T47D (cell line): Measurements from ENCODE around the gene KCNF1.

Experiments used
- DNase-seq, 2 experiments: peaks; one replicate each; pipeline versions ENCODE4 v3.0.0 to v3.0.0-alpha.2; 2011 to 2012; ENCODE audit warnings: low read depth in 1 of 2, low spot score in 1 of 2
- JUND ChIP-seq: IDR thresholded peaks from 2 replicates; pipeline ENCODE4 v1.6.1; 2012; ENCODE audit warnings: low read depth
- in situ Hi-C: cut with HindIII; loops from 2 replicates; pipeline ENCODE4 v1.10.0; 2016; ENCODE audit warnings: low sequenced_read_pairs, low pct_unique_long_range_greater_than_20kb

KCNF1 gene, protein sequence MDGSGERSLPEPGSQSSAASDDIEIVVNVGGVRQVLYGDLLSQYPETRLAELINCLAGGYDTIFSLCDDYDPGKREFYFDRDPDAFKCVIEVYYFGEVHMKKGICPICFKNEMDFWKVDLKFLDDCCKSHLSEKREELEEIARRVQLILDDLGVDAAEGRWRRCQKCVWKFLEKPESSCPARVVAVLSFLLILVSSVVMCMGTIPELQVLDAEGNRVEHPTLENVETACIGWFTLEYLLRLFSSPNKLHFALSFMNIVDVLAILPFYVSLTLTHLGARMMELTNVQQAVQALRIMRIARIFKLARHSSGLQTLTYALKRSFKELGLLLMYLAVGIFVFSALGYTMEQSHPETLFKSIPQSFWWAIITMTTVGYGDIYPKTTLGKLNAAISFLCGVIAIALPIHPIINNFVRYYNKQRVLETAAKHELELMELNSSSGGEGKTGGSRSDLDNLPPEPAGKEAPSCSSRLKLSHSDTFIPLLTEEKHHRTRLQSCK

DNA sequence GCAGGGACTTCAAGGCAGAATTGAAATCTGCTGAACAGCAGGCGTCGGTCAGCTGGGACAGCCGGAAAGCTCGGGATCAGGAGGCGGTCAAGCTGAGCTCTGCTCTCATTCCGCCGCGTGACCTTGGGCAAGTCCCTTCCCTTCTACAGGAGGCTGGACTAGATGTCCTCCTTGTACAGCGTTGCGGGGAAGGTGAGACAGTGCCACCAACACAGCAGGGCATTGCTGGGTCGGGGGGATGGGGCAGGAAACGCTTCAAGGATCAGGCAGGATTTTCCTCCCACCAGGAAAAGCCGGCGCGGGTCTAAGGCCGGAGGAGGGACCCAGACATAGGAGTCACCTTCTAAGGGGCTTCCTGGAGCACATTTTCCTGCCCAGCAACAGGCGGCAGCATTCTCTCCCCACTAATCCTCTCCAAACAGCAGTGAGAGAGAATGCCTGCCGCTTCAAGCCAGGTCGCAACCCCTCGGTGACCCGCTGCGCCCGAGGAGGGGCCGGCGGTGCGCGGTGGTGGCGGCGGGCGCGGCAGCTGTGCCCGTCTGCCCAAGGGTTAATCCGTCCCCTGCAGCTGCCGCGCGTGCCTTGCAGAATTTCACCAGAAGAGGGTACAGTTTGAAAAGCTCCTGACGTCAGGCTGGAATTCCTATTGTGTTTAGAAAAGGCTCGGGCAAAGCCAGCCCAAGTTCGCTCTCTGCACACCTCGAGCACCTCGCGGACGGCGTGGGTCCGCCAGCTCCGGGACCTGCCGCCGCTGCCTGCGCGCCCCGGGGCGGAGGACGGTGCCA, at the start of gene KCNF1:
Gene KCNF1, plus strand, starts transcription at position 644 of the 785 bp plus-strand sequence. CDS start 493 bp downstream, outside the sequence.
- in situ Hi-C loops = no loop called here
- no peak for TF ChIP-seq JUND

DNA sequence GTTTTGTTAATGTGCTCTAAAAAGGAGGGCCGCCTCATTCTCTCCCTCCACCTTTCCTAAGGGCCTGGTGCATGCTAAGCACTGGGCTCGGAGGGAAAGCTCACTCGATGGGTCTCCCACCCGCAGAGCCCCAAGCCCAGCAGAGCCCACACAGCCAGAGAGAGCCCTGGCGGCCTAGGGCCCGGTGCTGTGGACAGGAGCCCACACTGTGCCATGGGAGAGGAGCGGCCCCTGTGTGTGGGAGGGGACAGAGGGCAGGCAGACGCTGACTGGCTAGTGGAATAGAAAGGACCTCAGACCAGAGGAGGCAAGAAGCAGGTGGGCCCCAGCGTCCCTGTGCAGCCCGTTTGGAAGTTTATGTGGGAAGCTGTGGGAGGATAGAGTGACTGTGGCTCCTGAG, 49.4 kb upstream of the KCNF1 start:
- DNase-seq = no peak
- in situ Hi-C loops = no loop called here
- no peak for TF ChIP-seq JUND

More for the DNA sequence above, at the start of gene KCNF1:
- DNase-seq = peak; percentile 72 to 88

- TF ChIP-seq JUND = no peak
- DNase-seq = no peak
- in situ Hi-C loops = no loop called here
Observed at GRCh38 chr2:10863047-10863446, 48.7 kb upstream of the KCNF1 start.

DNA sequence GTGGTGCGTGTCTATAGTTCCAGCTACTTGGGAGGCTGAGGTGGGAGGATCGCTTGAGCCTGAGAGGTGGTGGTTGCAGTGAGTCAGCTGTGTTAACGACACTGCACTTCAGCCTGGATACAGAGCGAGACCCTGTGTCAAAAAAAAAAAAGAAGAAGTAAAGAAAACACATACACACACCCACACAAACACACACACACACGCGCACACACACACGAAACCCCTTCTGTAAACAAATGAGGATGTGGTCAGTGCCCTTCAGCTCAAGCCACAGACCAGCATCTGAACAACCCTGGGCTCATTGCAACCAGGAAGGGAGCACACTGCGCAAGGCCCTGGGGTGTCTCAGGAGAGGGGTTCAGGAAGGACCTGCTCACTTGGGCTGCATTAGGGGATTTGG, 47.9 kb upstream of the KCNF1 start:
- in situ Hi-C loops = no loop called here

GRCh38 chr2:10864251-10864650, 47.5 kb upstream of the KCNF1 start:
- TF ChIP-seq JUND = no peak
- in situ Hi-C loops = no loop called here
- DNase-seq = no peak

More for the DNA sequence above, 47.9 kb upstream of the KCNF1 start:
- DNase-seq = no peak
- no peak for TF ChIP-seq JUND

DNA sequence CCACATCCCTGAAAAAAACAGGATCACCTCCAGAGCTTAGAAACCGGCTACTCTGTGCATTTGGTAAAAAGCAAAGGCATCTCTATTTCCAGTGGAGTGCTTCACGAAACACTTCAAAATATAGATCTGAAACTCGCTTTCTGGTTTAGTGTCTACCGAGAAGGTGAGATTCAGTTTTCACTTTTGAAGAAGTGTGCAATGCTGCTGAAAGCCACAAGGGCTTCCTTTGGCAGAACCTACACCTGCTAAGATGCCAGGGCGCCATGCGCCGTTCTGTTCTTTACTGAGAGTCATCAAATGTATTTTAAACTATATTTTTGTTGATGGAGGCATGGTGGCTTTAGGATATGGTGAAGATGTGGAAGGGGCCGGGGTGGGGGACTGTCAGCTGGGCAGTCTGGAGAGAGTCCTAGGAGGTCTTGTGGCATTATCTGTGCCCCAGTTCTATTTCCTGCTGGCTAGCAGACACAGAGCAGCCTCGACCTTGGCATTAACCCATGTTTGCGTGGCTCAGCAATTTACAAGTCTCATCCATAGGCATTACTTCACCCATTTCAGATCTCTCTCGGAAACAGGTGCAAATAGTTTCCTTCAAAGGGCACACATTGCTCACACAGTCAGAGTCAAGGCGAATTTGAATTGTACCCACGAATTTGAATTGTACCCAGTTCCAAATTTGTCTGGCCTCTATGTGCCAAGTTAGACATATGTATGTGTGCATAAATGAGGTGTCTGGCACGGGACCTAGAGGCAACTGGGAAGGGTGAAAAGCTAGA, 46.7 kb upstream of the KCNF1 start:
- in situ Hi-C loops = no loop called here

DNA sequence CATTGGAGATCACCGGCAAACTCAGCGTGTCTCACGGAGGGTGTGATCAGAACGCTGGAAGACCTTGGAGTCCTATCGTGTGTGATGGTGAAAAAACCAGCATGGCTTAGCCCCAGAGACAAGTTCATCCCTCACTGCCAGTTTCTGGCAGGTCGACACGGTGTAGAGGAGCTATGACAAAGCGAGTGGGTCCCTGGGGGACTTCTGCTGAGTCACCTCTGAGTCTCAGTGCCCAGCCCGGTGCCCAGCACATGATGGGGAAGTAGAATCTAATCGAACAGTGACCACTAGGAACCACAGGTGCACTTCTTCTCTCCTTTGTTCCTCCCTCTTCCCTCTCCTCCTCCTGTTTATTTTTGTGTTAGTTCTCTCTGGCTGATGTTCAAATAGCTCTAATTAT, 45.9 kb upstream of the KCNF1 start:
- in situ Hi-C loops = no loop called here
- no peak for TF ChIP-seq JUND
- no peak for DNase-seq

More for the DNA sequence above, 46.7 kb upstream of the KCNF1 start:
- TF ChIP-seq JUND = no peak
- peak in 1 of 2 experiments; percentile 46 for DNase-seq

GRCh38 chr2:10867692-10868420, 43.9 kb upstream of the KCNF1 start:
- DNase-seq = no peak
- TF ChIP-seq JUND = no peak
- in situ Hi-C loops = no loop called here

DNA sequence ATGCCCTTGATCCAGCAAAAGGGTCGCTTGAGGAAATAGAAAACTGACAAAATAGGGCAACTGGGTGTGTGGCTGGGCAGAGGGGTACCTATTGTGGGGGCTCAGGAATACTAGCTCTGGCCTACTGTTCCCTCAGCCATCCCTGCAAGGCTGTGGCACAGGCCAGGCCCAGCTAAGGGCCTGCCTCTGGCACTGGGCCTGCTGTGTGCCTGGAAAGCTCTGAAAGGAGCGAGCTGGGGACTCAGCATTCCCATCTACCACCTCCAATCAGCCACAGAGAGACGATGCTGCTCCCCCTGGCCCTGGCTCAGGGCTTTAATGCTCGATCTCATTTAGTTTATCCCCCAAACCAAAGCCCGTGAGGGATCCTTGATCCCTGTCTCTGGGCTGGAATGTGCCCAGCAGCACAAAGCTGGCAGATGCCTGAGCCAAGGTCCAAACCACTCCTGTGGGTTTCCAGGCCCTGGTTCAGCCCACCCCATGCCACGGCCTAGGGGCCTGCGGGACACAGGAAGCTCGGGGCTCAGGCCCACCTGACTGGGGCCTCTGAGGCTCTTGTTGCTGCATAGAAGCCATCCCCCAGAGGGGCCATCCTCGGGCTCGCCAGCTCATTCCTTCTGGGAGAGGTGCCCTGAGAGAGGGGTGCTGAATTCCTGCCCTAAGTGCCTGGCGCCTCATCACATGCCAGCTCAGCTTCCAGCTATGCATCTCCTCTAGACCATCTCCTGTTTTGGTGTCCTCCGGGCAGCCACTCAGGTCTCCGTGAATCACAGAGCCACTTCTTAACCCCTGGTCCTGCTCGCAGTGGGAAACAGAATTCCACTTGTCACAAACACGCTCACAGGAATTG, 43.0 kb upstream of the KCNF1 start:
- DNase-seq = no peak

GRCh38 chr2:10871978-10872377, 39.8 kb upstream of the KCNF1 start:
- in situ Hi-C loops = no loop called here
- TF ChIP-seq JUND = no peak
- DNase-seq = no peak

More for the DNA sequence above, 43.0 kb upstream of the KCNF1 start:
- no peak for TF ChIP-seq JUND
- in situ Hi-C loops = no loop called here

DNA sequence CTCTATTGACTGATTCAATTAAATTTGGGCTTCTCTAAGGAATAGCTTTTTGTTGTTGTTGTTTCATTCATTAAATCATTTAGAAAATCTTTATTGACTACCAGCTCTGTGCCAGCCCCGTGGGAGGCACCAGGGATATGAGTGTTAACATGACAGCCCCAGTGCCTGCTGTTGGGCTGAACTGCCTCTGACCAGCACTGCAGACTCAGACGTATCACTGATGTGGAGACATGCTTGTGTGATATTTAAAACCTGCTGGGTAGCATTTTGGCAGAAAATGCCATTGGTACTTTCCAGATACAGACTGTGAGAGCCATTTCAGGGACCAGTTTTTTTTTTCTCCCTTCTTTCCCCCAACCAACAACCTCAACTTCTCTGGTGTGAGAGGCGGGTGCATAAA, 38.6 kb upstream of the KCNF1 start:
- in situ Hi-C loops = no loop called here
- DNase-seq = no peak
- no peak for TF ChIP-seq JUND
